ENCODE data around the gene GNG7. TPM values are rescaled to one million over a fixed set of nuclear protein-coding genes. Genes with fewer than 3 reads are reported as not detected.
"Not testable (repeated sequence)": the region's sequence is repeated elsewhere in the genome, so short reads cannot be mapped to it uniquely, and the experiment has no call there.

GNG7 gene
- total and polyA plus RNA-seq, 10 of the 15 experiments (the other 5 are each of a cell fraction or from before 2014, with no cell fraction given) = 1.9 to 13.6 (median 6.5) TPM

- no peak for TF ChIP-seq NKRF (conservative IDR thresholded peaks at IDR 0.05)
- TF ChIP-seq ZBTB4 (CRISPR knock-in tag; IDR thresholded peaks at IDR 0.05) = no peak
These were observed 128.0 kb downstream of the GNG7 start (continued) for GRCh38 chr19:2574478-2574931.

DNA sequence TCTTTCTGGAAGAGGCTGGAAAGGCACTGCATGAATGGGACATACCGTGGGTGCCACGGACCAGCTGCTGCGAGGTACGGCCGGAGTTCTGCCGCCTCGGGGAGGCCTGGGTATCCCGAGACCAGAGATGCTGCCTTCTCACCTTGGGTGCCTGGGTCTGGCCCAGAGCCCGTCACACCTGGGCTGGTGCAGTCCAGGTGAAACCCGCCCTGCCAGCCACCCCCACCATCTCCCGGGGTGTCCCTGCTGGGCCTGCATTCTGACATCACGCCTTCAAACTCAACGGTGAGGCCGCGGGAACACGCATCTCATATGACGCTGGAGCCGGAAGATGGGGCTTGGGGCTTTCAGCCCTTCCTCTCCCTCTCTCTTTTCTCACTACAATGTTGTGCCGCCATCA is 128.6 kb downstream of the GNG7 start:
- Histone ChIP-seq H3K36me3 (ENCODE audit: control insufficient read depth in 2 of 2, insufficient read depth in 2 of 2, low read length in 1 of 2) (no peaks in the 10 kb centered on the region), H2AFZ (ENCODE audit: control insufficient read depth, low read depth, low read length) (no peak overlapping the region), H3K4me1 (ENCODE audit: control insufficient read depth, insufficient read depth, low read length) (no peaks in the 10 kb centered on the region), H3K4me2 (ENCODE audit: control insufficient read depth, insufficient read depth) (no peak overlapping the region), H3K27me3 (replicated peaks in 1 of 2; ENCODE audit: control insufficient read depth in 2 of 2, insufficient read depth in 2 of 2, low read length in 1 of 2) (no peaks in the 10 kb centered on the region), H3K9ac (ENCODE audit: control insufficient read depth, insufficient read depth, low read length) (no peak overlapping the region), H3K9me3 (replicated peaks; ENCODE audit: control insufficient read depth, insufficient read depth, low read length) (no peaks in the 10 kb centered on the region; the same call in 2 of the 3 replicates), H3K27ac (ENCODE audit: control insufficient read depth, insufficient read depth) (no peak overlapping the region), H3K79me2 (ENCODE audit: control insufficient read depth, insufficient read depth, low read length) (no peaks in the 10 kb centered on the region), H3K4me3 (no peak overlapping the region), H4K20me1 (ENCODE audit: control insufficient read depth, insufficient read depth) (no peaks in the 10 kb centered on the region)
- RAD21 ChIA-PET (ENCODE audit: unreplicated experiment) = no interaction called here
- ATAC-seq = no peak
- BruUV-seq (replicated peaks) = no TSS peak
- POLR2A ChIA-PET = no interaction called here
- CTCF ChIA-PET = no interaction called here
- no peak for FAIRE-seq
- 94% methylated on average over 18 of the region's 19 CpGs for WGBS (ENCODE audit: insufficient coverage, insufficient replicate concordance, low lambda C conversion rate, missing lambda C conversion rate)
- intact Hi-C loops (cut with micrococcal nuclease; ENCODE audit: unreplicated experiment) = no loop called here
- in situ Hi-C loops (cut with MboI) = no loop called here
- TF ChIP-seq E4F1 (IDR thresholded peaks at IDR 0.05; ENCODE audit: borderline replicate concordance, partially characterized antibody) = no peak
- no peak for TF ChIP-seq ATF7 (IDR thresholded peaks at IDR 0.05; ENCODE audit: low read depth)
- SMC1A ChIA-PET (ENCODE audit: uncharacterized antibody, unreplicated experiment) = no interaction called here
- no peak for DNase-seq (ENCODE audit: low read depth, low spot score)

- intact Hi-C loops (cut with micrococcal nuclease; ENCODE audit: unreplicated experiment); H3K9me3 ChIP-seq (replicated peaks; ENCODE audit: control insufficient read depth, insufficient read depth, low read length); H3K27ac ChIP-seq (ENCODE audit: control insufficient read depth, insufficient read depth); ATAC-seq; CTCF ChIA-PET; H3K9ac ChIP-seq (ENCODE audit: control insufficient read depth, insufficient read depth, low read length); BruUV-seq (replicated peaks); RAD21 ChIA-PET (ENCODE audit: unreplicated experiment); POLR2A ChIA-PET; H3K4me1 ChIP-seq (ENCODE audit: control insufficient read depth, insufficient read depth, low read length); H3K79me2 ChIP-seq (ENCODE audit: control insufficient read depth, insufficient read depth, low read length); H2AFZ ChIP-seq (ENCODE audit: control insufficient read depth, low read depth, low read length); H3K27me3 ChIP-seq (replicated peaks in 1 of 2; ENCODE audit: control insufficient read depth in 2 of 2, insufficient read depth in 2 of 2, low read length in 1 of 2); H3K36me3 ChIP-seq (ENCODE audit: control insufficient read depth in 2 of 2, insufficient read depth in 2 of 2, low read length in 1 of 2); DNase-seq (ENCODE audit: low read depth, low spot score); H4K20me1 ChIP-seq (ENCODE audit: control insufficient read depth, insufficient read depth); FAIRE-seq; H3K4me3 ChIP-seq; in situ Hi-C loops (cut with MboI); H3K4me2 ChIP-seq (ENCODE audit: control insufficient read depth, insufficient read depth): not testable (repeated sequence)
- SMC1A ChIA-PET (ENCODE audit: uncharacterized antibody, unreplicated experiment) = interaction anchor here (1.0 kb wide), 1 partner anchor 10 kb away, joined by 3 read pairs; no protein-coding TSS in a partner anchor
- WGBS (ENCODE audit: insufficient coverage, insufficient replicate concordance, low lambda C conversion rate, missing lambda C conversion rate) = 85% methylated on average over 12 of the region's 12 CpGs
These were observed 130.3 kb downstream of the GNG7 start for GRCh38 chr19:2572152-2572551.

Measured in GM12878 (cell line).